Measurements from ENCODE around the gene RNU7-1. TPM values are rescaled to one million over a fixed set of nuclear protein-coding genes. Genes with fewer than 3 reads are reported as not detected.

The RNU7-1 gene
- polyA plus RNA-seq, 2 of the 4 experiments (the other 2 are of a cell fraction): not detected

GRCh38 chr12:6955108-6956020, 11.7 kb downstream of the RNU7-1 start:
- Histone ChIP-seq H3K9me3 (no peaks in the 10 kb centered on the region), H3K27ac (no peak overlapping the region), H3K4me3 (no peak overlapping the region), H3K4me1 (no peaks in the 10 kb centered on the region), H3K4me2 (no peak overlapping the region)
- no peak for TF ChIP-seq NR3C1 (IDR thresholded peaks at IDR 0.05)
- no peak for TF ChIP-seq SMC3 (IDR thresholded peaks at IDR 0.05)
- TF ChIP-seq CEBPB (IDR thresholded peaks at IDR 0.05): no peak
- TF ChIP-seq HES2 (IDR thresholded peaks at IDR 0.05): no peak
- TF ChIP-seq ZSCAN20 (CRISPR knock-in tag; IDR thresholded peaks at IDR 0.05): no peak
- TF ChIP-seq SREBF2 (IDR thresholded peaks at IDR 0.05): no peak
- TF ChIP-seq TP53 (CRISPR knock-in tag; IDR thresholded peaks at IDR 0.05): no peak
- TF ChIP-seq ZC3H11A (IDR thresholded peaks at IDR 0.05): no peak
- TF ChIP-seq RAD21 (conservative IDR thresholded peaks at IDR 0.05 in 1 of 2, IDR thresholded peaks at IDR 0.05 in 1 of 2): no peak
- TF ChIP-seq ATOH8 (CRISPR knock-in tag; IDR thresholded peaks at IDR 0.05; ENCODE audit: low read depth): no peak
- no peak for TF ChIP-seq MAFK (IDR thresholded peaks at IDR 0.05; ENCODE audit: partially characterized antibody)
- TF ChIP-seq HDAC2 (IDR thresholded peaks at IDR 0.05): no peak
- no peak for TF ChIP-seq CTCF (IDR thresholded peaks at IDR 0.05)
- TF ChIP-seq KDM1A (IDR thresholded peaks at IDR 0.05; ENCODE audit: low read depth): no peak
- TF ChIP-seq HOXA7 (CRISPR knock-in tag; IDR thresholded peaks at IDR 0.05): no peak
- no peak for TF ChIP-seq REST (IDR thresholded peaks at IDR 0.05)
- TF ChIP-seq GATA3 (IDR thresholded peaks at IDR 0.05; ENCODE audit: borderline replicate concordance): no peak
- TF ChIP-seq POLR2A (IDR thresholded peaks at IDR 0.05; ENCODE audit: low read length): no peak
- no peak for TF ChIP-seq KDM5A (IDR thresholded peaks at IDR 0.05)
- DNase-seq (ENCODE audit: low read depth in 1 of 2, low spot score in 1 of 2) (no peak), ATAC-seq (no peak), FAIRE-seq (no peak)
- POLR2A ChIA-PET: interaction anchor here (1.3 kb wide), 1 partner anchor 9 kb away, joined by 4 read pairs; no protein-coding TSS in a partner anchor
- 92% methylated on average over 22 of the region's 22 CpGs for WGBS (ENCODE audit: missing lambda C conversion rate)
- CTCF ChIA-PET: interaction anchor here (1.4 to 3.3 kb wide), 5 partner anchors 9 to 189 kb away, joined by 3 to 18 read pairs (median 11); partner anchors contain the start of genes C12orf57 and RNU7-1

Measured in A549 (cell line).